GM18505 (cell line): ENCODE measurements around the gene PCDHA10.
"Not testable (repeated sequence)": the region's sequence is repeated elsewhere in the genome, so short reads cannot be mapped to it uniquely, and the experiment has no call there.

ENCODE experiments used
- ATAC-seq: cut with Tn5 transposase; IDR thresholded peaks from one replicate; pipeline ENCODE4 v1.9.1; 2021; ENCODE audit not compliant: unreplicated experiment
- POLR2A ChIP-seq: IDR thresholded peaks from 4 replicates; pipeline ENCODE4 v1.6.1; 2011; ENCODE audit warnings: borderline replicate concordance; ENCODE audit not compliant: insufficient read depth, insufficient read length; ENCODE audit errors: extremely low read depth

The PCDHA10 gene

DNA sequence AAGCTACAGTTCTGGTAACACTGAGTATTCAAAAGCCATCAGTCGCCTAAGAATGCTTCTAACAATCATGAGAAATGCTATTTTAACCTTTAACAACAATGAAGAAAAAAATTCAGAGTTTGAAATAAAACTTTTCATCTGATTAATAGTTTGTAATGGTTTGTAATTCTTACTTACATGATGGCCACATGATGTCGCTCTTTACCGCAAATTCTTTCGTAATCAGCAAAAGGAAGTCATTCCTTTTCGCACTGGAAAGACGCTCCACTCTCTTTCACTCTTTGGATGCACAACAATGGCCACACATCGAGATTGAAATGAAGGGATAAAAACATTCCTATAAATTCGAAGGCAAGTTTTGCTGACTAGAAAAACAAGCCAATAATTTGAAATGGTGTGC lies 21.7 kb upstream of the PCDHA10 start, which contains the start of gene PCDHA7:
TSS of gene PCDHA7 (plus strand) at position 277 of the 400 bp plus-strand sequence. CDS start at position 392, 115 bp downstream.
- no peak for TF ChIP-seq POLR2A
- ATAC-seq: no peak

DNA sequence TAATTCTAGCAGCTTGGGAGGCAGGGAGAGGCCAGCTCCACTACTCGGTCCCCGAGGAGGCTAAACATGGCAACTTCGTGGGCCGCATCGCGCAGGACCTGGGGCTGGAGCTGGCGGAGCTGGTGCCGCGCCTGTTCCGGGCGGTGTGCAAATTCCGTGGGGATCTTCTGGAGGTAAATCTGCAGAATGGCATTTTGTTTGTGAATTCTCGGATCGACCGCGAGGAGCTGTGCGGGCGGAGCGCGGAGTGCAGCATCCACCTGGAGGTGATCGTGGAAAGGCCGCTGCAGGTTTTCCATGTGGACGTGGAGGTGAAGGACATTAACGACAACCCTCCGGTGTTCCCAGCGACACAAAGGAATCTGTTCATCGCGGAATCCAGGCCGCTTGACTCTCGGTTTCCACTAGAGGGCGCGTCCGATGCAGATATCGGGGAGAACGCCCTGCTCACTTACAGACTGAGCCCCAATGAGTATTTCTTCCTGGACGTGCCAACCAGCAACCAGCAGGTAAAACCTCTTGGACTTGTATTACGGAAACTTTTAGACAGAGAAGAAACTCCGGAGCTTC lies 21.2 kb upstream of the PCDHA10 start:
- ATAC-seq: not testable (repeated sequence)

DNA sequence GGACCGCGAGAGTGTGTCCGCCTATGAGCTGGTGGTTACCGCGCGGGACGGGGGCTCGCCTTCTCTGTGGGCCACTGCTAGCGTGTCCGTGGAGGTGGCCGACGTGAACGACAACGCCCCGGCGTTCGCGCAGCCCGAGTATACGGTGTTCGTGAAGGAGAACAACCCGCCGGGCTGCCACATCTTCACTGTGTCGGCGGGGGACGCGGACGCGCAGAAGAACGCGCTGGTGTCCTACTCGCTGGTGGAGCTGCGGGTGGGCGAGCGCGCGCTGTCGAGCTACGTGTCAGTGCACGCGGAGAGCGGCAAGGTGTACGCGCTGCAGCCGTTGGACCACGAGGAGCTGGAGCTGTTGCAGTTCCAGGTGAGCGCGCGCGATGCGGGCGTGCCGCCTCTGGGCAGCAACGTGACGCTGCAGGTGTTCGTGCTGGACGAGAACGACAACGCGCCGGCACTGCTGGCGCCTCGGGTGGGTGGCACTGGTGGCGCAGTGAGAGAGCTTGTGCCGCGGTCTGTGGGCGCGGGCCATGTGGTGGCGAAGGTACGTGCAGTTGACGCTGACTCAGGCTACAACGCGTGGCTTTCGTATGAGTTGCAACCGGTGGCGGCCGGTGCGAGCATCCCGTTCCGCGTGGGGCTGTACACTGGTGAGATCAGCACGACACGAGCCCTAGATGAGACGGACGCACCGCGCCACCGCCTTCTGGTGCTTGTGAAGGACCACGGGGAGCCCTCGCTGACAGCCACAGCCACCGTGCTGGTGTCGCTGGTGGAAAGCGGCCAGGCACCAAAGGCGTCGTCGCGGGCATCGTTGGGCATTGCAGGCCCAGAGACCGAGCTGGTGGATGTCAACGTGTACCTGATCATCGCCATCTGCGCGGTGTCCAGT lies 19.8 kb upstream of the PCDHA10 start:
- ATAC-seq: no peak
- no peak for TF ChIP-seq POLR2A

DNA sequence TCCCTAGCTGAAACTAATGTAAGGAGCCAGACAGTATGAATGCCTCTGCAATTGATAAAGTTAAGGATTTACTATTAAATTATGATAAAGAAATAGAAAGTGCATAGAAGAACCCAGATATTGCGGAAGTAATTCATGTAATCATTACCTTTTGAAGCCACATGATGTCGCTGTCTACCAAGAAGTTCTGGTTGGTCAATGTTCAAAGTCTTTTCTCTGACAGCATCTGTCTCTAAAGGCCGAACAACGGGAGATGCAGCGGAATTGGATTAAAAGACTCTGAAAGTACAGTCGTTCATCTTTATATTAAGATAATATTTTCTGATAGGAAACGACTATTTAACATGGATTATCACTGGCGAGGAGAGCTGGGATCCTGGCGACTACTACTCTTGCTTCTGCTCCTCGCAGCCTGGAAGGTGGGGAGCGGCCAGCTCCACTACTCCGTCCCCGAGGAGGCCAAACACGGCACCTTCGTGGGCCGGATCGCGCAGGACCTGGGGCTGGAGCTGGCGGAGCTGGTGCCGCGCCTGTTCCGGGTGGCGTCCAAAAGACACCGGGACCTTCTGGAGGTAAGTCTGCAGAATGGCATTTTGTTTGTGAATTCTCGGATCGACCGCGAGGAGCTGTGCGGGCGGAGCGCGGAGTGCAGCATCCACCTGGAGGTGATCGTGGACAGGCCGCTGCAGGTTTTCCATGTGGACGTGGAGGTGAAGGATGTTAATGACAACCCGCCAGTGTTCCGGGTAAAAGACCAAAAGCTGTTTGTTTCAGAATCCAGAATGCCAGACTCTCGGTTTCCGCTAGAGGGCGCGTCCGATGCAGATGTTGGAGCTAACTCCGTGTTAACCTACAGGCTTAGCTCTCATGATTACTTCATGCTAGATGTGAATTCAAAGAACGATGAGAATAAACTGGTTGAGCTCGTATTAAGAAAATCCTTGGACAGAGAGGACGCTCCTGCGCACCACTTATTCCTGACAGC lies 14.4 kb upstream of the PCDHA10 start, which contains the start of gene PCDHA8:
TSS of gene PCDHA8 (plus strand) at position 210 of the 985 bp plus-strand sequence. CDS start at position 345, 135 bp downstream.
- ATAC-seq: no peak
- no peak for TF ChIP-seq POLR2A

DNA sequence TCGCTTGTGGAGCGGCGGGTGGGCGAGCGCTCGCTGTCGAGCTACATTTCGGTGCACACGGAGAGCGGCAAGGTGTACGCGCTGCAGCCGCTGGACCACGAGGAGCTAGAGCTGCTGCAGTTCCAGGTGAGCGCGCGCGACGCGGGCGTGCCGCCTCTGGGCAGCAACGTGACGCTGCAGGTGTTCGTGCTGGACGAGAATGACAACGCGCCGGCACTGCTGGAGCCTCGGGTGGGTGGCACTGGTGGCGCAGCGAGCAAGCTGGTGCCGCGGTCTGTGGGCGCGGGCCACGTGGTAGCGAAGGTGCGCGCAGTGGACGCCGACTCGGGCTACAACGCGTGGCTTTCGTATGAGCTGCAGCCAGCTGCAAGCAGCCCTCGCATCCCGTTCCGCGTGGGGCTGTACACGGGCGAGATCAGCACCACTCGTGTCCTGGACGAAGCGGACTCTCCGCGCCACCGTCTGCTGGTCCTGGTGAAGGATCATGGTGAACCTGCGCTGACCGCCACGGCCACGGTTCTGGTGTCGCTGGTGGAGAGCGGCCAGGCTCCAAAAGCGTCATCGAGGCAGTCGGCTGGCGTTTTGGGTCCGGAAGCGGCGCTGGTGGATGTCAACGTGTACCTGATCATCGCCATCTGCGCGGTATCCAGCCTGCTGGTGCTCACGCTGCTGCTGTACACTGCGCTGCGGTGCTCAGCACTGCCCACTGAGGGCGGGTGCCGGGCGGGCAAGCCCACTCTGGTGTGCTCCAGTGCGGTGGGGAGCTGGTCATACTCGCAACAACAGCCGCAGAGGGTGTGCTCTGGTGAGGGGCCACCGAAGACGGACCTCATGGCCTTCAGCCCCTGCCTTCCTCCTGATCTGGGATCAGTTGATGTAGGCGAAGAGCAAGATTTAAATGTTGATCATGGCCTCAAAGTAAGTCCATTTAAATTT lies 12.6 kb upstream of the PCDHA10 start:
- no peak for TF ChIP-seq POLR2A
- no peak for ATAC-seq

DNA sequence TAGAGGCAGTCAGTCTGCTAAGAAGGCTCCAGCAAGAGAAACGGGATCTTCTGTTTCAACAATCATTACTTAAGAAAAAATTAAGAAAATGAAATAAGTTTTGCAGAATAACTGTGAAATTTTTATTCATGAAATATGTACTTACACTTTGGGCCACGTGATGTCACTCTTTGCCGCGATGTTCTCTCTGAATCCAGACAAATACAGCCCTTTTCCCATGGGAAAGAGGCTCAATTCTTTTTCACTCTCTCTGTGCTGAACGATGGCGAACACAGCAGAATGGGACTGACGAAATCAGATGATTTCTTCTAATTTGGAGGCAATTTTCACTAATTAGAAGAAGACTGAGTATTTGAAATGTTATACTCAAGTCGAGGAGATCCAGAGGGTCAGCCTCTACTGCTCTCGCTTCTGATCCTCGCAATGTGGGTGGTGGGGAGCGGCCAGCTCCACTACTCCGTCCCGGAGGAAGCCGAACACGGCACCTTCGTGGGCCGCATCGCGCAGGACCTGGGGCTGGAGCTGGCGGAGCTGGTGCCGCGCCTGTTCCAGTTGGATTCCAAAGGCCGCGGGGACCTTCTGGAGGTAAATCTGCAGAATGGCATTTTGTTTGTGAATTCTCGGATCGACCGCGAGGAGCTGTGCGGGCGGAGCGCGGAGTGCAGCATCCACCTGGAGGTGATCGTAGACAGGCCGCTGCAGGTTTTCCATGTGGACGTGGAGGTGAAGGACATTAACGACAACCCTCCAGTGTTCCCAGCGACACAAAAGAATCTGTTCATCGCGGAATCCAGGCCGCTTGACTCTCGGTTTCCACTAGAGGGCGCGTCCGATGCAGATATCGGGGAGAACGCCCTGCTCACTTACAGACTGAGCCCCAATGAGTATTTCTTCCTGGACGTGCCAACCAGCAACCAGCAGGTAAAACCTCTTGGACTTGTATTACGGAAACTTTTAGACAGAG lies 7.3 kb upstream of the PCDHA10 start, which contains the start of gene PCDHA9:
TSS of gene PCDHA9 (plus strand) at position 244 of the 964 bp plus-strand sequence. CDS start at position 358, 114 bp downstream.
- not testable (repeated sequence) for ATAC-seq

DNA sequence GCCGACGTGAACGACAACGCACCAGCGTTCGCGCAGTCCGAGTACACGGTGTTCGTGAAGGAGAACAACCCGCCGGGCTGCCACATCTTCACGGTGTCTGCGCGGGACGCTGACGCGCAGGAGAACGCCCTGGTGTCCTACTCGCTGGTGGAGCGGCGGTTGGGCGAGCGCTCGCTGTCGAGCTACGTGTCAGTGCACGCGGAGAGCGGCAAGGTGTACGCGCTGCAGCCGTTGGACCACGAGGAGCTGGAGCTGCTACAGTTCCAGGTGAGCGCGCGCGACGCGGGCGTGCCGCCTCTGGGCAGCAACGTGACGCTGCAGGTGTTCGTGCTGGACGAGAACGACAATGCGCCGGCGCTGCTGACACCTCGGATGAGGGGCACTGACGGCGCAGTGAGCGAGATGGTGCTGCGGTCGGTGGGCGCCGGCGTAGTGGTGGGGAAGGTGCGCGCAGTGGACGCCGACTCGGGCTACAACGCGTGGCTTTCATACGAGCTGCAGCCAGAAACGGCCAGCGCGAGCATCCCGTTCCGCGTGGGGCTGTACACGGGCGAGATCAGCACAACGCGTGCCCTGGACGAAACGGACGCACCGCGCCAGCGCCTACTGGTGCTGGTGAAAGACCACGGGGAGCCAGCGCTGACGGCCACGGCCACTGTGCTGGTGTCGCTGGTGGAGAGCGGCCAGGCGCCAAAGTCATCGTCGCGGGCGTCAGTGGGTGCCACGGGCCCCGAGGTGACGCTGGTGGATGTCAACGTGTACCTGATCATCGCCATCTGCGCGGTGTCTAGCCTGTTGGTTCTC lies 5.7 kb upstream of the PCDHA10 start:
- ATAC-seq: not testable (repeated sequence)

DNA sequence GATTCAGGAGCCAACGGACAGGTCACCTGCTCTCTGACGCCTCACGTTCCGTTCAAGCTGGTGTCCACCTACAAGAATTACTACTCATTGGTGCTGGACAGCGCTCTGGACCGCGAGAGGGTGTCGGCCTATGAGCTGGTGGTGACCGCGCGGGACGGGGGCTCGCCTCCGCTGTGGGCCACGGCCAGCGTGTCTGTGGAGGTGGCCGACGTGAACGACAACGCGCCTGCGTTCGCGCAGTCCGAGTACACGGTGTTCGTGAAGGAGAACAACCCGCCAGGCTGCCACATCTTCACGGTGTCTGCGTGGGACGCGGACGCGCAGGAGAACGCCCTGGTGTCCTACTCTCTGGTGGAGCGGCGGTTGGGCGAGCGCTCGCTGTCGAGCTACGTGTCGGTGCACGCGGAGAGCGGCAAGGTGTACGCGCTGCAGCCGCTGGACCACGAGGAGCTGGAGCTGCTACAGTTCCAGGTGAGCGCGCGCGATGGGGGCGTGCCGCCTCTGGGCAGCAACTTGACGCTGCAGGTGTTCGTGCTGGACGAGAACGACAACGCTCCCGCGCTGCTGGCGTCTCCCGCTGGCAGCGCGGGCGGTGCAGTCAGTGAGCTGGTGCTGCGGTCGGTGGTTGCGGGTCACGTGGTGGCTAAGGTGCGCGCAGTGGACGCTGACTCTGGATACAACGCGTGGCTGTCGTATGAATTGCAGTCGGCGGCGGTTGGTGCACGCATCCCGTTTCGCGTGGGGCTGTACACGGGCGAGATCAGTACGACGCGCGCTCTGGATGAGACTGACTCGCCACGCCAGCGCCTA lies 1.7 kb downstream of the PCDHA10 start:
- no peak for ATAC-seq
- TF ChIP-seq POLR2A: no peak

DNA sequence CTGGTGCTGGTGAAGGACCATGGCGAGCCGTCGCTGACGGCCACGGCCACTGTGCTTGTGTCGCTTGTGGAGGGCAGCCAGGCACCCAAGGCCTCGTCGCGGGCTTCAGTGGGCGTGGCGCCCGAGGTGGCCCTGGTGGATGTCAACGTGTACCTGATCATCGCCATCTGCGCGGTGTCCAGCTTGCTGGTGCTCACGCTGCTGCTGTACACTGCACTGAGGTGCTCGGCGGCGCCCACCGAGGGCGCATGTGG lies 2.2 kb downstream of the PCDHA10 start:
- TF ChIP-seq POLR2A: no peak
- ATAC-seq: no peak
